ENCODE results near the gene CORIN. TPM values are rescaled to one million over a fixed set of nuclear protein-coding genes. Genes with fewer than 3 reads are reported as not detected.

Gene CORIN
- total RNA-seq, 2 donors from 2014 or later, result 0.26 to 0.41 TPM

- no peak overlapping the region for H3K4me3 Mint-ChIP-seq
- H3K4me1 Mint-ChIP-seq, result no peaks in the 10 kb centered on the region
- ATAC-seq (replicated peaks), result no peak
- no peaks in the 10 kb centered on the region for H3K36me3 Mint-ChIP-seq (ENCODE audit: low read depth)
- H3K9me3 Mint-ChIP-seq, result no peaks in the 10 kb centered on the region
- peaks cover 7% of the 10 kb centered on the region for H3K27me3 Mint-ChIP-seq
- H3K27ac Mint-ChIP-seq, result no peak overlapping the region
These were observed 147.3 kb downstream of the CORIN start for GRCh38 chr4:47690611-47691010.

- no peaks in the 10 kb centered on the region for H3K9me3 Mint-ChIP-seq
- no peaks in the 10 kb centered on the region for H3K4me1 Mint-ChIP-seq
- no peaks in the 10 kb centered on the region for H3K36me3 Mint-ChIP-seq (ENCODE audit: low read depth)
- no peak overlapping the region for H3K27ac Mint-ChIP-seq
- ATAC-seq (replicated peaks), result peak; percentile 93
- no peak overlapping the region for H3K4me3 Mint-ChIP-seq
- H3K27me3 Mint-ChIP-seq, result peaks cover 6% of the 10 kb centered on the region
These were observed 151.5 kb downstream of the CORIN start for GRCh38 chr4:47686294-47686872.

GRCh38 chr4:47675806-47676205 lies 162.1 kb downstream of the CORIN start:
- Mint-ChIP-seq H3K27me3 (peaks cover 12% of the 10 kb centered on the region), H3K27ac (no peak overlapping the region), H3K9me3 (no peaks in the 10 kb centered on the region), H3K4me3 (no peak overlapping the region), H3K36me3 (ENCODE audit: low read depth) (no peaks in the 10 kb centered on the region), H3K4me1 (no peaks in the 10 kb centered on the region)
- no peak for ATAC-seq (replicated peaks)

- ATAC-seq (replicated peaks), result no peak
- H3K27ac Mint-ChIP-seq, result no peak overlapping the region
- H3K27me3 Mint-ChIP-seq, result peaks cover 16% of the 10 kb centered on the region
- H3K9me3 Mint-ChIP-seq, result no peaks in the 10 kb centered on the region
- no peak overlapping the region for H3K4me3 Mint-ChIP-seq
- H3K4me1 Mint-ChIP-seq, result no peaks in the 10 kb centered on the region
- H3K36me3 Mint-ChIP-seq (ENCODE audit: low read depth), result no peaks in the 10 kb centered on the region
These were observed 163.7 kb downstream of the CORIN start for GRCh38 chr4:47674144-47674543.

GRCh38 chr4:47672696-47673095 lies 165.2 kb downstream of the CORIN start:
- peaks cover 14% of the 10 kb centered on the region for H3K27me3 Mint-ChIP-seq
- no peaks in the 10 kb centered on the region for H3K9me3 Mint-ChIP-seq
- H3K27ac Mint-ChIP-seq, result no peak overlapping the region
- no peaks in the 10 kb centered on the region for H3K36me3 Mint-ChIP-seq (ENCODE audit: low read depth)
- no peaks in the 10 kb centered on the region for H3K4me1 Mint-ChIP-seq
- ATAC-seq (replicated peaks), result no peak
- H3K4me3 Mint-ChIP-seq, result no peak overlapping the region

GRCh38 chr4:47669946-47670345 lies 167.9 kb downstream of the CORIN start:
- Mint-ChIP-seq H3K4me1 (no peaks in the 10 kb centered on the region), H3K27me3 (peaks cover 22% of the 10 kb centered on the region), H3K4me3 (no peak overlapping the region), H3K9me3 (no peaks in the 10 kb centered on the region), H3K27ac (no peak overlapping the region), H3K36me3 (ENCODE audit: low read depth) (no peaks in the 10 kb centered on the region)
- no peak for ATAC-seq (replicated peaks)

GRCh38 chr4:47668810-47669408 lies 169.0 kb downstream of the CORIN start:
- Mint-ChIP-seq H3K27ac (no peak overlapping the region), H3K4me3 (no peak overlapping the region), H3K27me3 (peaks cover 22% of the 10 kb centered on the region), H3K36me3 (ENCODE audit: low read depth) (no peaks in the 10 kb centered on the region), H3K4me1 (no peaks in the 10 kb centered on the region), H3K9me3 (no peaks in the 10 kb centered on the region)
- ATAC-seq (replicated peaks), result peak; percentile 43

GRCh38 chr4:47668256-47668655 lies 169.6 kb downstream of the CORIN start:
- peaks cover 22% of the 10 kb centered on the region for H3K27me3 Mint-ChIP-seq
- ATAC-seq (replicated peaks), result no peak
- no peak overlapping the region for H3K27ac Mint-ChIP-seq
- H3K36me3 Mint-ChIP-seq (ENCODE audit: low read depth), result no peaks in the 10 kb centered on the region
- no peaks in the 10 kb centered on the region for H3K9me3 Mint-ChIP-seq
- H3K4me1 Mint-ChIP-seq, result no peaks in the 10 kb centered on the region
- no peak overlapping the region for H3K4me3 Mint-ChIP-seq

- peaks cover 22% of the 10 kb centered on the region for H3K27me3 Mint-ChIP-seq
- H3K9me3 Mint-ChIP-seq, result no peaks in the 10 kb centered on the region
- H3K27ac Mint-ChIP-seq, result no peak overlapping the region
- no peak for ATAC-seq (replicated peaks)
- H3K4me1 Mint-ChIP-seq, result no peaks in the 10 kb centered on the region
- no peak overlapping the region for H3K4me3 Mint-ChIP-seq
- no peaks in the 10 kb centered on the region for H3K36me3 Mint-ChIP-seq (ENCODE audit: low read depth)
These were observed 170.3 kb downstream of the CORIN start for GRCh38 chr4:47667552-47667951.

GRCh38 chr4:47664051-47664826 lies 173.6 kb downstream of the CORIN start:
- H3K27ac Mint-ChIP-seq, result no peak overlapping the region
- no peak overlapping the region for H3K4me3 Mint-ChIP-seq
- peaks cover 12% of the 10 kb centered on the region for H3K27me3 Mint-ChIP-seq
- H3K4me1 Mint-ChIP-seq, result no peaks in the 10 kb centered on the region
- no peaks in the 10 kb centered on the region for H3K36me3 Mint-ChIP-seq (ENCODE audit: low read depth)
- H3K9me3 Mint-ChIP-seq, result no peaks in the 10 kb centered on the region
- ATAC-seq (replicated peaks), result no peak

GRCh38 chr4:47662975-47663374 lies 174.9 kb downstream of the CORIN start:
- no peaks in the 10 kb centered on the region for H3K4me1 Mint-ChIP-seq
- no peak for ATAC-seq (replicated peaks)
- H3K27me3 Mint-ChIP-seq, result peaks cover 8% of the 10 kb centered on the region
- H3K27ac Mint-ChIP-seq, result no peak overlapping the region
- no peak overlapping the region for H3K4me3 Mint-ChIP-seq
- no peaks in the 10 kb centered on the region for H3K9me3 Mint-ChIP-seq
- H3K36me3 Mint-ChIP-seq (ENCODE audit: low read depth), result no peaks in the 10 kb centered on the region

- no peak for ATAC-seq (replicated peaks)
- H3K27ac Mint-ChIP-seq, result no peak overlapping the region
- peaks cover 10% of the 10 kb centered on the region for H3K27me3 Mint-ChIP-seq
- no peak overlapping the region for H3K4me3 Mint-ChIP-seq
- H3K4me1 Mint-ChIP-seq, result no peaks in the 10 kb centered on the region
- H3K36me3 Mint-ChIP-seq (ENCODE audit: low read depth), result no peaks in the 10 kb centered on the region
- no peaks in the 10 kb centered on the region for H3K9me3 Mint-ChIP-seq
These were observed 176.1 kb downstream of the CORIN start for GRCh38 chr4:47661741-47662140.

- Mint-ChIP-seq H3K4me3 (no peak overlapping the region), H3K9me3 (no peaks in the 10 kb centered on the region), H3K27me3 (peaks cover 5% of the 10 kb centered on the region), H3K36me3 (ENCODE audit: low read depth) (no peaks in the 10 kb centered on the region), H3K27ac (no peak overlapping the region), H3K4me1 (no peaks in the 10 kb centered on the region)
- no peak for ATAC-seq (replicated peaks)
These were observed 178.5 kb downstream of the CORIN start for GRCh38 chr4:47659342-47659741.

GRCh38 chr4:47654972-47655693 lies 182.7 kb downstream of the CORIN start:
- peaks cover 5% of the 10 kb centered on the region for H3K27me3 Mint-ChIP-seq
- peak; percentile 39 for ATAC-seq (replicated peaks)
- no peaks in the 10 kb centered on the region for H3K9me3 Mint-ChIP-seq
- H3K27ac Mint-ChIP-seq, result no peak overlapping the region
- no peak overlapping the region for H3K4me3 Mint-ChIP-seq
- no peaks in the 10 kb centered on the region for H3K36me3 Mint-ChIP-seq (ENCODE audit: low read depth)
- H3K4me1 Mint-ChIP-seq, result no peaks in the 10 kb centered on the region
